GM19240 (cell line): ENCODE measurements around the gene C1orf174.

Source experiments
- DNase-seq: peaks from one replicate; pipeline ENCODE4 v3.0.0; 2011; ENCODE audit warnings: low spot score; ENCODE audit not compliant: insufficient read length

C1orf174 gene

DNA sequence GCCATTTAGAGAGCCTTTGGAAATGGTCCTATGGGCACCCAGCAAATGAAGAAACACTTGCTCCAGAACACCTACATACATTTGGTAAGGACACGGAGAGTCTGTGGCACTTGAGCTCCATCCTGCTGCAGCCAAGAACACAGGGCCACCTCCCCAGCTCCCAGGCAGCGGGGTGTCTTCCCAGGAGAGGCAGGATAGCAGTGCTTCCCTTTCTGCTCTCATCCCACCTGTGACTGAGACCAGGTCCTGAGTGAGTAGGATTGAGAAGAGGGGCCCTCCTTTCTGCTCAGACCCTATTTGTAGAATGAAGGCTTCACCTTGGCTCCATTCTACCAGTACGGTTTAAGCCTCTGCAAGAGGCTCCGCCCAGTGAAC lies 4.1 kb downstream of the C1orf174 start:
- no peak for DNase-seq

DNA sequence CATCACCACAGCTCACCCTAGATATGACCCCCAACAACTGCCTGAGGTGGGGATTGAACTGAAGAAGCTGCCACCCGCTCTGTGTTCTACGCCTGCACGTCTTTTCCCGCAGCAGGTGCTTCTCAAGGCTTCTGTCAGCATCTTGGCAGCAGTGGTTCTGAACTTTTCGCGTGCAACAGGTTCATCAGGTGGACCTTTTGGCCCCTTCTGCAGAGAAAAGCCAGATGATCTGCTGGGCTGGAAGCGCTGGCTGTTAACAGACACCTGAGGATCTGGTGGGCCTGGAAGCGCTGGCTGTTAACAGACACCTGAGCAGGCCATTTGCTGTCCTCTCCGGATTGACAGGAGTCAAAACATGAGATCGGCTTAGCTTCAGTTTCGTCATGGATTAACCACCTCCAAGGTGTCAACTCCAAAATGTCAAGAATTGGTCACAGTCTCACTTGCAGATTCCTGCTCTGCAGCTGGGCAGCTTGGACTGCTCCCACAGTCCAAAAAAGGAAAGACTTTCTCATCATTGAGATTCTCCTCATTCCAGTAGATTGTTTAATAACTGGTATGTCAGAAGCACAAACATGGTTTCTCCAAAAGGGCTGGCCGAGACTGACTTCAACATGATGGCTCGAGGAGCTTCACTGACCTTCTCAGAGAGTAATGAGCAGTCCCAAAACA lies 4.7 kb downstream of the C1orf174 start:
- DNase-seq = no peak

DNA sequence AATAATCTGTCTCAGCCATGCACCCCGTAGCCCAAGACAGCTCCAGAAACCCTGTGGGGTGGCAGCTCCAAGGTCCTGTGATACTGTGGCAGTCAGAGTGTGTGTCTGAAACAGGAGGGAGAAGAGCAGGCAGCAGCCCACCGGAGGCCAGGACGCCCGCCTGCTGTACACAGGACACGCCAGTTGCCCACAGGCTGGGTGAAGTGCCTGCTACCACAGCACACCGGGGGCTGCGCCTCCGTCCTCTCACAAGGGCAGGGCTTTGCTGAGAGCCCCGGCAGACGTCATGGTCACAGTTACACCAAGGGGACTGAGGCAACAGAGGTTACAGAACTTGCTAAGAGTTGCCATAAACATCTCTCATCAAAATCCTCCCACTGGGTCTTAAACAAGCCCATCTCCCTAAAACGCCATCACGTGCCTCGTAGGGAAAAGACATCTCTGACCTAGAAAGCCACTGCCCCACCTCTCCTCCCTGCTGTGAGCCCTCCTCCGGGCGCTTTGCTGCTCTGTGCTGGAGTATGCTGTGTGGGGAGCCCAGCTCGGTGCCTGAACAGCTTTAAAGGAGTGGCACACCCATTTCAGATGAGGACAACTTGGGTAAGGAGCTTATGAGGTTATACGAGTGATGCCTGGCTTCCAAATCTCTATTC lies 5.3 kb downstream of the C1orf174 start:
- DNase-seq = no peak

DNA sequence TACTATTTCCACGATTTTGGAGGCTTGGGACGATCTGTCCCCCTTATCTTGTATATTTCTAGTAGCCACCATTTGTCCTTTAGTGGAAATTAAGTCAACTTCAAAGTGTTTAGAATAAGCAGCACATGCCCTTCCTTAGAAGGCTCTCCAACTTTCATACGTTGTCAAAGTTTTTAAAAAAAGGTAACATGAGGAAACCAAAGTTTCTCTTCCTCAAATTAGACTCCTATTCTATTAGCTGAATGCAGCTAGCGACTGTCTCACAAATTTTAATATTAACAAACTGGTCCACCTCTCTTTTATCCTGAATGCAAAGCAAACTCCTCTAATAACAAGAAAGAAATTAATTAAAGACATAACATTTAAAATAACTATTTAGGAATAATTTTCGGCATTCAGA lies 6.9 kb downstream of the C1orf174 start:
- DNase-seq = no peak

DNA sequence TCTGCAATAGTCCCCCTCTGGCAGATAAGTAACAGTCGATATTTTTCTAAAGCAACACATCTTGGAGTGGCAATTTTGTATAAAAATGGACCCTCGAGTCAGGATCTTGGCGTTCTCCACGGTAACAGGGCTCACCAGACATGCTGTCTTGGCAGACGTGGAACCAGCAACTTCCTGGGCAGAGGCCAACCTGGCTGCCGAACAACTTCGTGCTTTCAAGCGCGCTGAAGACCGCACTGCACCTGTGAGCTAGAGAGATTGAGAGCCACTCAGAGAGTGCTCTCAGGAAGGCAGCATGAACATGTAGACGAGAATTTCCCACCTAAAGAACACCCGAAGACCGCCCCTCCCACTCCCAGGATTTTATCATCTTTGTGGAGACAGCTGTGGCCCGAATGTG lies 7.3 kb downstream of the C1orf174 start:
- DNase-seq = no peak

DNA sequence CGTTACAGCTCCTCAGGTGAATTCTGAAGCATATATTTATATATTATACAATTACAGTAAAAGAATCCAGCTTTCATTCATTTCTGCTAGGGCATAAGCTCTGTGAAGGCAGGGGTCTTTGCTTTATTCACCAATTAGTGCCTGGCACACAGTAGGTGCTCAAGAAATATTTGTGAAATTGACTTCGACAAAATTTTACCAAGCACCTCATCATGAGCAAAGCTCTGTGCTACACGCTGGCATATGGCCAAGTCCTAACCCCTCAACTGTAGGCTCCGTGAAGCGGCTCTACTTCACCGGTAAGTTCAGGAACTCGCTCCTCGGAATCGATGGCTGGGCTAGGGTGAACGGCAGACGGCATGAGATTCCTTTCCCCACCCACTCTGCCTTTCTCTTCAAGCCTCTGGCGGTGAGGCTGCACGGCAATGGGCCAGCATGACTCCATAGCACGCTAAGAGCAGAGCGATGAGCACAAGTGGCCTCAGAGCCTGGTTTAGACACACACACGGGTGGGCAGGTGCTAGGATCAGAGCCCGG lies 8.7 kb downstream of the C1orf174 start:
- DNase-seq = no peak

DNA sequence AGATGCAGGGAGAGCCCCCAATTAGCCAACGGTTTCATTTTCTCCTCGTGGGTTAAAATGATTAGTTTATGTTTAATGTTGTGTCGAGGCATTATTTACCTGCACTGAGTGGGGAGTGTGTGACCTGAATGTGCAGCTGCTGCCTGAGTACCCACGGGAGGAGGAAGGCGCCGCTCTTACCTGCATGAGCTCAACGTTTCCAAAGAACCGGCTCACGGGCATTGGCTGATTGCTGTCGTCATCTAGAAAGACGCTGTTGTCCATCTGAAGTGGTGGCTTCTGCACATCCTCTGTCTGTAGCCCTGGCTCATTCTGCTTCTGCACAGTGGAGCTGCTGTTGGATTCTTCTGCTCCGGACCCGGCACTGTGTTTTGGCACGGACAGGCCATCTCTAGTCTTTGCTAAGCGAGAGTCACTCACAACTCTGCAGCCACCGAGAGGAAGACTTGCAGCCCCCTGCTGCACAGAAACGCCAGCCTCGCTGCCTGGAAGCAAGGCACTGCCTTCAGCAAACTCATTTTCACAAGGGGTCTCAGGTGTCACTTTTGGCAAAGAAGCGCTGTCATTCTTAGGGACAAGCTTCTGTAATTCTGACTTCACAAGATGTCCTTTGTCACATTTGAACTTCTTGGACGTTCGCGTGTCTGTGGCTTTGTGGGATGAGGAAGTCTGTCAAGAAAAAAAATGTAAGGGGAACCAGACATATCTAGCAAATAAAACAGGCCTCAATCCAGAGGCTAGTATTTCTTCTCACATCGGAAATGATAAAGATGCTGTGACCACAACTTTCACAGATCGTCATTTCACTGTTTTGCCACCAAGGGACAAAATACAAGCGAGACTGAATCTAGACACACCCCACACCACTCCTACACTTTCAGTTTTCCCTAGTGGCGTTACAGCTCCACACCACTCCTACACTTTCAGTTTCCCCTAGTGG lies 9.4 kb downstream of the C1orf174 start:
- no peak for DNase-seq

DNA sequence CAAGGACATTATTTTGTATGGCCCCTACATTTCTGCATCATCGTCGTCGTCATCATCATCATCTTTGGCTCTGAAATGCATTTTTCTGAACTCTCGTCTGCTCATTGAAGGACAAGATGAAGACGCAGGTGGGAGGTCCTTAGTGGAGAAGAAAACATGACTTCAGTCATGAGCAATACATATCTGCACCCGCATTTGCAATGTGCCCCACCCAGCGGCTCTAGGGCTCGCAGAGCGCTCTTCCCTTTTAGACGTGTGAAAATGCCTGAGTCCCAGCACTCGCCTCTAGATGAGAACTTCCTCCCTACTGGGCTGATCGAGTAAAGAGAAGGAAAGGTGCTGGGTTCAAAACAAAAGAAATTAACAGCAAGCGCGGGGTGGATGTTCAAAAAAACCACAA lies 10.1 kb downstream of the C1orf174 start:
- DNase-seq = no peak

DNA sequence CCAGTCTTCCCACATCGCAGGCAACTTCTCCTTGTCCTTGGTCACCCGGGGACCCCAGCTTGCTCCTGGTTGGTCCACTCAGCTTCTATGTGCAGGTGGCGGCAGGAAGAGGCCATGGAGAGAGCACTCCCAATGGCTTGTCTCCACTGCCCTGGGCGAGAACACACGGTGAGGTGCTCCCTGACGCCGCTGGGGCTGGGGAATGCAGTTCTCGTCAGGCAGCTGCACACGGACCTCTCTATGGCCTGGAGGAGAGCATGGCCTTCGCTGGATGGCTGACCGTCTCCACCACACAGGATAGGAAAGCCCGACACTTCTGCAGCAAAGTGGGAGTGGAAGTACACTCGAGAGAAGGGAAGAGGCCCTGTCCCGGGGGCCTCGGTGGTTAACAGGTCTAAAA lies 11.8 kb downstream of the C1orf174 start:
- no peak for DNase-seq

DNA sequence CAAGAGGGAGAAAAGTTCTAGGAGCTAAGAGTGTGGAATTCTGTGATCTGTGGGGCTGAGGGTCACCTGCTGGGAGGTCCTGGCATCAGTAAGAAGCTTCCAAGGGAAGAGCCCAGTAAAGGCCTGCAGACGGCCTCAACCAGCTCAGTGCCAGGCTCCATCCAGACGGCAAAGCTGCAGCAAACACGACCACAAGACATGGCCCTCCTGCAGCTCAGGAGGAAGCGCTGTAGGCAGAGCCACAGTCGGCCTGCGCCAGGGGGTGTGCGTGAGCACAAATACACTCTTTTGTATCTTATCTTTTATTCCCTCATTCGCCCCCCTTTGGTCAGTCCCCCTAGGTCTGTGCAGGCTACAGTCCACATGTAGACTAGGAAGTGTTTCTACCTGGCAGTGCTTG lies 13.4 kb downstream of the C1orf174 start:
- no peak for DNase-seq

DNA sequence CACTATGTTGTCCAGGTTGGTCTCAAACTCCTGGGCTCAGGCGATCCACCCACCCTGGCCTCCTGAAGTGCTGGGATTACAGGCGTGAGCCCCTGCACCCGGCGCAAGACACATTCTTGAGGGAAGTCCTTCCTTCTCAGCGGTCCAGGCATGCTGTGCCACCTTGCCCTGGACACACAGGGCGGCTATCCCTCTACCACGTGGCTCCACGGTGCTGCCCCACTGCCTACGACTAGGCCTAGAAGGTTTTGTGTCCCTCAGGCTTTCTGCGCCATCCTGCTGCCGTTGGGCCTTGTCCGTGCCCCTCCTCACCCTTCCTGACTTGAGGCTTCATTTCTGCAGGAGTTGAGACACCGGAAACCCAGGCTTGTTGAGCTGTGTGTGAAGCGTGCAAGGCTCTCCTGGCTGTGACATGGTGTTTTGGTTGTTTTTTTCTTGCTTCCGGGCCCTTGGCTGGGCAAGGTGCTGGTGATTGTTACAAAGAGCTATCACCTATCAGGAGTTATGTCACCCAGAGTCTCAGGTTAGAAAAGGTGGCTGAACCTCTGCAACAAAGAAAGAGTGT lies 13.9 kb downstream of the C1orf174 start:
- no peak for DNase-seq

DNA sequence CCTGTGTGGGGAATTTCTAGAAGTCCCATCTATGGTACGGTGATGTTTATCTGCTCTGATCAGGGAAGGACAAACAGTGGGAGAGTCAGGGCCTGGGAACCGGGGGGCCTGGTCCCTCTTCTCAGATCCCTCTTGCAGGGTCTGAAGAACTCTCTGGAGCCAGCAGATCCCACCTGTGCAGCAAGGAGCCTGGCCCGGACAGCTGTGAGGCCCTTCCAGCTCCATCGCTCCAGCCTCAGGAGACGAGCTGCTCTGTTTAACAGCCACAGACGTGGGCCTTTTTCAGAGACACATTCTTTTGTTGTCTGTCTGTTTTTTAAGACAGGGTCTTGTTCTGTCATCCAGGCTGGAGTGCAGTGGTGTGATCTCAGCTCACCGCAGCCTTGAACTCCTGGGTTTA lies 14.5 kb downstream of the C1orf174 start:
- no peak for DNase-seq

DNA sequence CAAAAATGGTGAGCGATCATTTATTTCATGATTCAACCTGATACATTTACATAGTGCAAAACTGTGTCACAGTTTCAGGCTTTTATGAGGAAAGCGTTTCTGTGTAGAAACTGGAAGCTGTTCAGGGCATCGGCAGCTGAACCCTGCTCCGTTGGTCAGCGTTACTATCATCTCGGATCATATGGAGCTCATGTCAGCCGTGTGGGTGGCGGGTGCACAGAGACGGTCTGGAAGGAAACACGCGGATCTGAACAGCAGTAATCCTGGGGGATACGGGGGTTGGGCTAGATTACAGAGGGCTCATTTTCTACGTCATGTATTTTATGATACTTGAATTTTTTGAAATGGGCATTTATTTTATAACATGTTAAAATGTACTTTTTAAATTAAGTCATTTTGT lies 15.1 kb downstream of the C1orf174 start:
- DNase-seq = no peak

DNA sequence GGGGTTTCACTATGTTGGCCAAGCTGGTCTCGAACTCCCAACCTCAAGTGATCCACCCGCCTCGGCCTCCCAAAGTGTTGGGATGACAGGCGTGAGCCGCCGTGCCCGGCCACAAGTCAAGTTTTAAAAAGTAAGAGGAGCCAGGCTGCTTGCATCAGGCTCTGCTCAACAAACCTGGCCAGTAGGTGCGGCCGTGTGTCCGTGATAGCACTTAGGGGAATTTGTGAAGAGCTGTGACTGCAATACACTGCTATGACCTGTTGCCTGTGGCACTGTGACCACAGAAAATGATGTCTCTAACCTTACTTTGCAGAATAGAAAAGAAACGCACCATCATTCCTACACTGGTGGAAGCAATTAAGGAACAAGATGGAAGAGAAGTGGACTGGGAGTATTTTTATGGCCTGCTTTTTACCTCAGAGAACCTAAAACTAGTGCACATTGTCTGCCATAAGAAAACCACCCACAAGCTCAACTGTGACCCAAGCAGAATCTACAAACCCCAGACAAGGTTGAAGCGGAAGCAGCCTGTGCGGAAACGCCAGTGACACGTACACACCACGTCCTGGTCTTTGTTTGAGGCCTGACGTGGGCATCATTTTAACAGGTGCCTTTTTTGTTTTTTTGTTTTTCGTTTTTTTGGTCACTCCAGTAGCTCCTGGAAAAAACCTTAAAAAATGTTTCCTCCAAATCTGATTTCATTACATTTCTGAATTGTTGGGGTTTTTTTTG lies 16.7 kb downstream of the C1orf174 start:
- DNase-seq = no peak

DNA sequence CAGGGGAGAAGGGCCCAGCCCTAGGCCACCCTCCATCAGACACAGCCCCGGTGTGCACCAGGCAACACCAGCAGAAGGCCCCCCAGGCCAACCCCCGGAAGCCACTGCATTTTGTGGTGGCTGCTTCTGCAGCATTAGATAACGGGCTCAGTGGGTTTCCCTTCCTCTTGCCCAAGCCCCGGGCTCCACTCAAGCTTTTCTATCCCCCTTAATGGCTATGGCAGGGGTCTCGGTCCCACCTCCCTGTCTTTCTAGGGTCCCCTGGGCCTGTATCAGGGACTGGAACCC lies 18.9 kb downstream of the C1orf174 start:
- no peak for DNase-seq

DNA sequence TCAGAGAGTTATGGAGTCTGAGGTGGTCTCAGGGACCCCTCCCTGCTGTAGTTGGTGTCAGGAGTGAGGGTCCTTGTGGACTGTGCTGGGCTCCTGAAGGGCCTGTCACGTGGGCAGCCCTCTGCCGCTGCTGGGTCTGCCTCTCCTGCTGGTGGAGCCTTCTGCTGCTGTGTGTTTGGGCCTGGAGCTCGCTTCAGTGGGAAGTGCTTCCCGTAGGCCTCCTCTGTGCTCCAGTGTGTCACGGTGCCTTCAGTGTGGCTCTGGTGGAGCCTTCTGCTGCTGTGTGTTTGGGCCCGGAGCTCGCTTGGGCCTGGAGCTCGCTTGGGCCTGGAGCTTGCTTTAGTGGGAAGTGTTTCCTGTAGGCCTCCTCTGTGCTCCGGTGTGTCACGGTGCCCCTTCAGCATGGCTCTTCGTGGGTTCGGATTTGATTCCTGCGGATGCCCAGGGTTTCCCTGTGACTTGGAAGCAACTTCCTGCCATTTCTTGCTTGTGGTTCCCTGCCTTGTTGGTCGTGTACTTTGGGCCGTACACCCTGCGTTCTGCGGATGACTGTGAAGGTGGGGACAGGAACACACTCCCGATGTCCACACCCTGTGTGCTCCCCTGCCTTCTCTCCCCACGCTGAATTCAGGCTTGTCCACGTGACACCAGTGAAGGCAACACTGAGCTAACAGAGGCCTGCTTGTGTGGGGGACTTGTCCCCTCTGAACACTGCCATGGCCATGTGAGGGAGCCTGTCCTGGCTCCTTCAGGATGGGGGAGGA lies 19.5 kb downstream of the C1orf174 start:
- DNase-seq = no peak

DNA sequence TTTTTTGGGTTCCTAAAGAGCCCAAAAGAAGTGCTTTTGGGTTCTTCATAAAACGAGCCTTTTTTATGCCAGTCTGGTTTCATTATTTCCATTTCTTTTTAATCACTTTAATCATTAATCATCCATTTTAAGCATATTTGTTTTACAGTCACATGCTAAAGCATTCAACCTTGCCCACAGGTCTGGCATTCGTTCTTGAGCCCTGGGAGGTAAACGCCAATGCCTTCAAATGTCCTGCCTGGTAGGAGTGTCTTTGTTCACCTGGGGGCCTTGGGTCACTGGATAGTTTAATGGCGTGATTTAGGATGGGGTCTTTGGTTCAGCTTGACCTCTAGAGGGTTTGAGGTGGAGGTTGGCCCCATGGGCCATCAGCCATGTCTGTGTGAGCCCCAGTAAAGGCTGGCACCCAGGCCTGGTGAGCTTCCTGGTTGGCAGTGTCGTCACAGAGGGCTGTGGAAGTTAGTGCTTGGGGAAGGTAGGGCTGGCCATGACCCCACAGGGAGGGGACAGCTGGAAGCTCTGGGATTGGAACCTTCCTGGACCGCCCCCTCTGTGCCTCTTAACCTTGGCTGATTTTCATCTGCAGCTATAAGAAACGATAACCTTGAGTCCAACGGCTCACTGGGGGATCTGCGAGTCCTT lies 20.2 kb downstream of the C1orf174 start:
- DNase-seq = no peak

DNA sequence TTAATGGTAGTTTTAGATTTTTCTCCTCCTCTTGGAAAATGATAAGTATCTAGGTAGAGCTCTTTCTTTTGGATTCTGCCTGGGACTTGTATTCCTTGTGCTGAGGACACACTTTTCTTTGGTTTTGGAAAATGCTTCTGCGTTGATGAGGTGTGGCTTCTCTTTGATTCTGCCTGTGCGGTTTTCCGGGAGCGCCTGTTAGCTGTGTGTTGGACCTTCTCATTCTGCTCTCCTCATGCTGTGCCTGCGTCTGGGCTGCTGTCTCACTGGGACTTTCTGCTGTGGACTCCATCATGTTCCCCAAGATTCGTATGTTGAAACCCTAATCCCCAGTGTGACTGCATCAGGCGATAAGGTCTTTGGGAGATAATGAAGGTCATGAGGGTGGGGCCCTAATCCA lies 21.0 kb downstream of the C1orf174 start:
- no peak for DNase-seq

DNA sequence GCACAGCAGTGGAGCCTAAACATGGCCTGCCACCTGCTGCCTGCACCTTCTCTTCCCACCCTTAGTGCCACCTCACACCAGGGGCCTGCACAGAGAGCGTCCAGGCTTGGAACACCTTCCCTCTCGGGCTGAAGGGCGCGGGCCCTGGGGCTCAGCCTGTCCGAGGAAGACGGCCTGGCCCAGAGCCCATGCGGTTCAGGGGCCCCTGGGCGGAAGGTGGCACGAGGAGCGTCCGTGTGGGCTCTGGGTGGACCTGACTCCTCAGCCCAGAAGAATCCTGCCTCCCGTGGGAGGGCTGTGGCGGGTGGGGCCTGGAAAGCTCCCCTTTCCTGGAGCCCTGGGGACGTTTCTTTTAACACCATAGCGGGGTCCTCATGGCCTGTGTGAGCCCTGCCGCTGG lies 23.4 kb downstream of the C1orf174 start:
- no peak for DNase-seq

DNA sequence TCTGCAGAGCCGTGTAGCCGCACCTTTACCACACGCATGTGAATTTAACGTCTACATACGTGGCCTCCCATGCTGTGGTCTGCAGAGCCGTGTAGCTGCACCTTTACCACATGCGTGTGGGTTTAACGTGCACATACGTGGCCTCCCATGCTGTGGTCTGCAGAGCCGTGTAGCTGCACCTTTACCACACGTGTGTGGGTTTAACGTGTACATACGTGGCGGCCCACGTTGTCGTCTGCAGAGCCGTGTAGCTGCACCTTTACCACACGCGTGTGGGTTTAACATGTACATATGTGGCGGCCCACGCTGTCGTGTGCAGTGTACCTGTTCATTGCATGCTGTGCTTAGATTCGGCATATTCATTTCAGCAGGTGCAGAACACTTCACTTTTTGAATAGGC lies 25.3 kb downstream of the C1orf174 start:
- DNase-seq = no peak
